CD4-positive, alpha-beta T cell treated with Interleukin-17A for 1 hour (primary cell): ENCODE data around the gene SLC9A3.

ENCODE experiments used
- DNase-seq: peaks from one replicate; pipeline ENCODE4 v3.0.0-alpha.2; 2020

SLC9A3 gene

DNA sequence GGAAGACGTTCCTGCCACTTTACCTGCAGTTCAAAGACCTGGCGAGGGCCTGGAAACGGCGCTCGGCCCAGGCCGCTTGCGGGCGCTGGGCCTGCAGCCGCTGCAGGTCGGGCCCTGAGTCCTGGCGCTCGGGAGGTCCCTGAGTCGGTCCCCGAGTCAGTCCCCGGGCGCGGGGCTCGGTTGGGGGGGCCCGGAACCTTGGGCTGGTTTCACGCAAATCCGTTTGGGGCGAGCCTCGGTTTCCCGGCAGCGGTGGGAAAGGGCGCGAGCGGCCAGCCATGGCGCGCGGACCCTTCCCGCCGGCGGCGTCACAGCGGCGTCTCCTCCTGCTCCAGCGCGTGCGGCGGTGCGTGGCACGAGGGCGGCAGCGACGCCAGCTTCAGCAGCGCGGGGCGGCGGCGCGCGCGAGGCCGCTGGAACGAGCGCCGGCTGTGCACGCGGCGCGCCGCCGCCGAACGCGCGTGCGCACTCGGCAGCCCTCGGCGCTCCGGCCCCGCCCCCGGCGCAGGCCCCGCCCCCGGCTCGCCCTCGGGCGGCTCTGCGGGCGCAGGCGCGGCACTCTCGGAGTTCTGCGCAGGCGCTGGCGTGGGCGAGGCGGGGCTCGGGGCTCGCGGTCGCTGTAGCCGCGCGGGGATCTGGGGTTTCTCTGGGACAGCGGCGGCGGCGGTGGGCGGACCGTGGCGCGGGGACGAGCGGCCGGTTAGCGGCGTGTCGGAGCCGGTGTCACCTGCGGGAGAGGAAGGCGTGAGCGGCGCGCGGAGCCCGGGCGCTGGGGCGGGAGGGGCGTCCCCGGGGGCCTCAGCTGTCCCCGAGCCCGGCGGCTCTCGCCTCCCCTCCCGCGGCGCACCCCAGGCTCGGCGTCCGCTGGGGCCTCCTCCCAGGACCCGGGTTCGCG is 51.3 kb downstream of the SLC9A3 start:
- DNase-seq = peak; percentile 87

DNA sequence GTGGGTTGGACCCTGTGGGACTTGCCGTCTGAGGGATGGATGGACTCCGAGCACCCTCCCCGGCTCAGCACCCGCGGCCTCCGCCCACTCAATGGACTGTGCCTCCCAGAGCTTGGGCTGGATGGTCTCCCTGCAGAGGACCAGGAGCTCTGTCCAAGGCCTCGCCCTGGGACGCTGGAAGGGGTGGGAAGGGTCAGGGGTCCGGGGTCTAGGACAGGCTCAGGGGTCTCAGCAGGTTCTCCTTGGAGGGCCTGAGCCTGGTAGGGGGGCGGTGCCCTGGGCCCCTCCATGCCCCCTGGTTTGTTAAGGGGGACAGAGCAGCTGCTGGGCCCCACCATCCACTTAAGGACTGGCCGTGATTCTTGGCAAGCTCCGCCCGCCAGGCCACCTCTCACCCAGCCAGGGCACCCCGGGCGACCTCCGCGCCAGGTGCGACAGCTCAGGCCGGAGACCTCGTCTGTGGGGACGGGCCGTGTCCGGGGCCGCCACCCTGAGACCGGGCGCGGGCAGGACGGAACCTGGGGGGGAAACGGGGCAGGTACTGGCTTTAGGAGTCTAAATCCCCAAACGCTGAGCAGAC is 52.1 kb downstream of the SLC9A3 start:
- DNase-seq = no peak

DNA sequence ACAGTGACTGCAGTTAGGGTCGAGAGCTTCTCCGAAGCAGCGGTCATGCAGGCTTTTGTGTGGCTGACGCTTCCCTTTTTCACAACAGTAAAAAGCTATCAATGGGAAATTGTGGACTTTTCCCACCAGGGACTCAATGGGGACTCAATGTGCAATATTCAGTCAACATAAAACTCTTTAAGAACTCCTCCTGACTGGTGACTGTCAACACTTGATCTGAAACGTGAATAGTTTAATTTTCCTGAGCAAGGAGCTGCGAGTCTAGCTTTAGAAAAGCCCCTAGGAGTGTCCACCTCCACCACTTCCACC is 52.5 kb downstream of the SLC9A3 start:
- DNase-seq = no peak

DNA sequence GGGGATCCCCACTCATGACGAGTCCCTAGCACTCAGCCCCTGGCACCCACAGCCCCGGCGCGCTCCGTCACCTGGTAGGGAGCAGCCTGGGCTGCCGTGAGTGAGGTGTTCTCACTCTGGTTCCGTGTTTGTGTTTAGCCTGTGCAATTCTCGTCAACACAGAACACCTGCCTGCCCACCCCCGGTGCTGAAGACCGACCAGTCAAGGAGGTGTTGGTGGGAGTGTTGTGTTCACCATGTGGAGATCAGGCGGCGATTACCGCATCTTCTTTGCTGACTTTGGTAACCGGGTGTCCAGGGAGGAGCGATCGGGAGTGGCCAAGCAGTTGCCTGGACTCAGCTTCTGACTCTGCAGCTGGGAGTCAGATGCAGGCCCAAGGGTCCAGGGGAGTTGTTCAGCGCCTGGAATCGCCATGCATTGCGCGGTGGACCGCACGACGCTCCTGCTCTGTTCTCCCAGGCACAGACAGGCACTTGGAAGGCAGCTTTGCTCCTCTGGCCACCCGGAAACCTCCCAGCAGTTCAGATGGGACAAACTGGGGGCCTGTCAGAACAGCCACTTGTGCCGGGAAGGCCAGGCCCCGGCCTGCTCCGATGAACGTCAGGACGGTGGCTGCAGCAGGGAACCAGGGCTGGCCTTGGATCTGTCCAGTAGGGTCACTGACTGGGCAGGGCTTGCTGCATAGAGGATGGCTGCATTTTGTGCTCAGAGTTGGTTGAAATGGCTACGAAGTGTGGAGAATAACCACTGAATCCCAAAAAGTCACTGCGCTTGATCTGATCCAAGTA is 53.1 kb downstream of the SLC9A3 start:
- no peak for DNase-seq

DNA sequence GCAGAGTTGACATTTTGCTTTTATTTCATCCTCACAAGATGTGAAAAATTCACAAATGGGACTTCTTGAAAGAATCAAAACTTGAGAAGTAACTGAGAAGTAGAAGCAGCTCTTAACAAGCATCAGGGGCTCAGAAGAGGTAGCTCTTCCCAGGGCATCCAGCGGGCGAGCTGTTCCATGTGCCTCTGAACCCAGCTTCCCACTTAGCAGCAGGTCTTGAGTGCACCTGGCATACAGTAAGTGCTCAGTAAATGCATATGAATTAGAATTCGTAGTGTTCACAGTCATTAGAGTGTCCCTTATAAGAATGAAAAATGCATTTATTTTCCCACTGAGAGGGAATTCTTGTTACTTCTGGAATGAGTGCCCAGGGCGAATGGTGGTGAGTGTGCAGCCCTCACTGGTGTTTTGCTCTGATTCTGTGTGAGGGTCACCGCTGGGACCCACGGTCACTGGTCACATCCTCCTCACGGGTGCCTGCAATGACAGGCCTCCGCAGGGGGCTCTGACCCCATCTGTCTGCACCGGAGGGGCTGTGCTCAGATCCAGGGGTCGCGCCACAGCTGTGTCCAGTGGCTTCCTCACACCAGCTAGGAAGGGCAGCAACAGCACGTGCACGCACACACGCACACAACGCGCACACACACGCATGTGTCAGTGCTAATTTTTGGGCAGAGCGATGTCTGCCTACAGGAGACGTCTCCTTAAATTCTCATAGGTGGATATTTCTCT is 54.3 kb downstream of the SLC9A3 start:
- no peak for DNase-seq

DNA sequence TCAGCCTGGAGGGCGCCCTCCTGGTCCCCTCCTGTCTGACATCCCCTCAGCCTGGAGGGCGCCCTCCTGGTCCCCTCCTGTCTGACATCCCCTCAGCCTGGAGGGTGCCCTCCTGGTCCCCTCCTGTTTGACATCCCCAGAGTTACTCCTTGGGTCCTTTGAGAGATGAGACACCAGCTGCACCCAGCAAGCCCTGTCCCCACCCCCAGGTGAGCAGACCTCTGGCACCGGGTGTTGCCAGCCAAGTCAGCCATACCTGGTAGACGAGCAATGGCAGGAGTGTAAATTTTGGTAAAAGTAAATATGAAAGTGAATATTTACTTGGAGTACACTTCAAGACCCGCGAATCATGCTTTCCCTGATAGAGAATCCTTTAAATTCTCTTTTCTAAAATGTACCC is 55.8 kb downstream of the SLC9A3 start:
- DNase-seq = no peak

DNA sequence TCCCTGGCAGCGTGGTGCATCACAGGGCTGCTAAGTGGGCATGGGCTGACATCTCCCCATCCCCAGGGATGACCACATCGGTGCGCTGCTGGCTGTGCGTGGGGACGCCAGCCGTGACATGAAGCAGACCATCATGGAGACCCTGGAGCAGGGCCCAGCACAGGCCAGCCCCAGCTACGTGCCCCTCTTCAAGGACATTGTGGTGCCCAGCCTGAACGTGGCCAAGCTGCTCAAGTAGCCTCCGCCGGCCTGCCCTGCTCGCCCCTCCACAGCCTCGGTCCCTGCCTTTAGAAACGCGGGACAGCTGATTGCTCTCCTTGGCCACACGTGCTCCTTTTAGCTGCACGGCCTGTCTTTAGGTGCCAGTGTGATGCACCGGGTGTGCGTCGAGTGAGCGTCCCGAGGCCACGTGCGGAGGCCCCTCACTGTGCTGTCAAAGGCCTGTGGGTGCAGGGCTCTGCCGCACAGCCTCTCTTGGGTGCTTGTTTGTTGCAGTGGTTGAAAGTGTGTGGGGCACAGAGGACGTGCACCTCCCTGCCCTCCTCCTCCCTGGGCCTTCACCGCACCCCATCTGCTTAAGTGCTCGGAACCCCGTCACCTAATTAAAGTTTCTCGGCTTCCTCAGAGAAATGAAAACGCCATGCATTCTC is 57.5 kb downstream of the SLC9A3 start:
- DNase-seq = no peak

DNA sequence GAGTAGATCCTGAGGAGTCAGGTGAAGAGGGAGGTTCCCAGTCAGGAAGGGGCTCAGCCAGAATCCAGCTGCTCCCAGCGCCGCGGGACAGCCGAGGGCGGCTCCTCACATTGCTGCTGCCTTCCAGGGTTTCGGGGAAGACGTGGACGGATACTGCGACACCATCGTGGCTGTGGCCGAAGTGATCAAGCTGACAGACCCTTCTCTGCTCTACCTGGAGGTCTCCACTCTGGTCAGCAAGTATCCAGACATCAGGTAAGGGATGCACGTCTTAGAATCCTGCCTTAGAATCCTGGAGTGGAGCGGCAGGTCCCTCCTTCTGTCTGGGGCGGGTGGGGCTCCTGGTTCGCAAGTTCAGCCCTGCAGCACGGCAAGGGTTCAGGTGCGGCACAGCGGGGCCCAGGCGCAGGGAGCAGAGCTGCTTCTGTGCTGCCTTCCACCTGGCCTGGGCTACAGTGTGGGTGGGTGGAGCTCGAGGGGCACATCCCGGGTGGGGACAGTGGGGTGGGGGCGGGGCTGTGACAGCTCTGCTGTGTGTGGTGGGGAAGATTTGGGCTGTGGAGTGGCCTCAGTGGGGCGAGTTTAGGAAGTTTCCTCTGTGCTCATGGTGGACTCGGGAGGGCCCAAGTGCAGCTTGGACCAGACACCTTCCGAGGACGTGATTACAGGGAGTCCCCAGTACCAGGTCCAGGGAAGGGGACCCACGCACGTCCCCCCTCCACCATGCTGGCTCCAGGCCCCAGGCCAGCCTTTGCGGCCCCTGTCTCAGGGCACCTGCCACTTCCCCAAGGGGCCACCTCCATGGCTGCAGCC is 58.5 kb downstream of the SLC9A3 start:
- no peak for DNase-seq

DNA sequence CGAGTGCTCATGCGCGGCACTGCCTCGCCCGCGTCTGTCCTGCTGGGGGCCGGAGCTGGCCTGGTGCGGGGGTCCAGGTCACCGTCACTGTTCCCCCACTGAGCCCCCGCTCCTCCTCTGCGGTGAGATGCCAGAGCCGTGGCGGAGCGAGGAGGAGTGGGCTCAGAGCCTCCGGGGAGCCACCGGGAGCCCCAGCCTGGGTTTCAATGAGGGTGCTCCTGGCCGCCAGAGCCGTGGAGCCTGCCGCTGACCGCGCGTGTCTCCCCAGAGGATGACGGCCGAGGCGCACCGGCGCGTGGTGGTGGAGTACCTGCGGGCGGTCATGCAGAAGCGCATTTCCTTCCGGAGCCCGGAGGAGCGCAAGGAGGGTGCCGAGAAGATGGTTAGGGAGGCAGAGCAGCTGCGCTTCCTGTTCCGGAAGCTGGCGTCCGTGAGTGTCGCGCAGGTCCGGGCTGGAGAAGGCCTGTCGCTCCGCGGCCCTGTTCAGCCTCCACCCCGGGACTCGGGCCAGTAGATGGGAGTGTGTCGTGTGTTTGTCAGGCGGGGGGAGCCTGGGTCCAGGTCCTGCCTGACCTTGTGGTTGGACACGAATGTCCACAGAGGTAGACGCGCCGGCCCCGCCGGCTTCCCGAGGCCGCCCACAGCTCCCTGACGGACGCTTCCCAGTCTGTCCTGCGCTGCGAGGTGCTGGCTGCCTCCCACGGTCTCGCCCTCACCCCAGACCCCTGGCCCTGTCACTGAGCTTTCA is 59.2 kb downstream of the SLC9A3 start:
- DNase-seq = no peak

DNA sequence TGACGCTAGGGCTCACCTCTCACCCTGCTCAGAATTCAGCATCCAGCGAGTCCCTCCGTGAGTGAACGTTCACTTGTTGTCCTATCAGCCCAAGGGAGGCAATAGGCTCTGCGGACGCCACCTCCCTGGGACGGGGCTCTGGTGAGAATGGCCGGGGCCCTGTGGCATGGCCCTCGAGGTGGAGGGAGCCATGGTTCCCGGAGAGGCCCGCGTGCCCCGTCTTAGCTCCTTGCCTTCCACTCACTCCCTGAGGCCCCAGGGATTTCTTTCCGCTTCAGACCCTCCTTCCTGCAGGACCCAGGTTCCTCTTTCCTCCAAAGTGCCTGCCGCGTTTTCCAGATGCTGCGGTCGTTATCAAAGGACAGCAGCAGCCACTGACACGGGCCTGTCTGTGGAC is 59.8 kb downstream of the SLC9A3 start:
- no peak for DNase-seq

DNA sequence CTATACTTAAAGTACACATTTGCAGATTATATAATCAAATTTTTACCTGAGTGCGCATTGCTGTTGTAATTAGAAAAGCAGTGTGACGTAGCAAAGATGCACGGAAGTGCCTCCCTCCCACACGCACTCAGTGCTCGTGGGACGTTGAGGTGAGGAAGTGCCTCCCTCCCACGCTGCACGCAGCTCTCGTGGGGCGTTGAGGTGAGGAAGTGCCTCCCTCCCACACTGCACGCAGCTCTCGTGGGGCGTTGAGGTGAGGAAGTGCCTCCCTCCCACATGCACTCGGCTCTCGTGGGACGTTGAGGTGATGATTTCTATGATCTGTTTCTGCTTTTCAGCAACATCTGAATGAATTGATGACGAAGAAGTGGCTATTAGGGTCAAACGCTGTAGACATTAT is 60.3 kb downstream of the SLC9A3 start:
- DNase-seq = peak; percentile 76

DNA sequence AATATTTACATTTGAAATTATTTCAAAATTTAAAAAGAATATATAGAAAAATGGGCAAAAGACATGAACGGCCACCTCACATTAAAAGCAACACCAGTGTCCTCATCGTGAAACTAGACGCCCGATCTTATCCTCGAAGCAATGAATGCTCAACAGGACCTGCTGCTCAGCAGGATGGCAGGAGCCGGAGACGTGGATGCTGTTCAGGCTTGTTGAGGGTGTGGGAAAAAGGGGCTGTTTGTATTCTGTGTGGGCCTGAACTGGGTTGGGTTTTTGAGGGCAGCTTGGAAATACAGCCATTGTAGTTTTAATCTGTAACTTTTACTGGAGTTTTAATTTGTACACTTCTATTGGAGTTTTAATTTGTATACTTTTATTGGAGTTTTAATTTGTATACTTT is 60.9 kb downstream of the SLC9A3 start:
- DNase-seq = no peak

DNA sequence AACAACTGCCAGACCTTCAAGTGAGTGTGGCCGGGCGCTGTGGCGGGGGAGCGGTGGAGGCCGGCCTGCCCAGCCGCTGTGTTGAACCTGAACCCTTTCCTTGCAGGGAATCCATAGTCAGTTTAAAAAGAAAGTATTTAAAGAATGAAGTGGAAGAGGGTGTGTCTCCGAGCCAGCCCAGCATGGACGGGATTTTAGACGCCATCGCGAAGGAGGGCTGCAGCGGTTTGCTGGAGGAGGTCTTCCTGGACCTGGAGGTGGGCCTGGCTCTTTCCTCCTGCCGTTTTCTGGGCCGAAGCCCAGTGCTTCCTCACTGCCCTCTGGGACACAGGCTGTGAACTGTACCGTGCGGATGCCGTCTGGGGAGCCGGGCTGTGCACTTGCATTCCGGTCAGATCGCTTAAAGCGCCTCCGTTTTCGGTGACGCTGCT is 62.2 kb downstream of the SLC9A3 start:
- no peak for DNase-seq

DNA sequence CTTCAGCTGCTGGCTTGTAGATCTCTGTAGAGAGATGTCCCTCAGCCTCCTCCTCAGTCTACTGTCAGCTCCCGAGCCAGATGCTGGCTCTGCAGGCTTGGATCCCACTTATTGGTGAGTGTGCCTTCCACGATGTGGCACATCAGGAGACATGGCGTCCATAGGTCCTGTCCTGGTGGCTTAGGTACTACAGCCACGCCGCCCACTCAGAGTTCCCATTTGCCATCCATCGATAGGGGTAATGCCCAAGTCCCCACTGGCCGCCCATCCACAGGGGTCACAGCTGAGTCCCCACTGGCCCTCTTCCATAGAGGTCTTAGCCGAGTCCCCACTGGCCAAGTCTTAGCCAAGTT is 64.0 kb downstream of the SLC9A3 start:
- no peak for DNase-seq

DNA sequence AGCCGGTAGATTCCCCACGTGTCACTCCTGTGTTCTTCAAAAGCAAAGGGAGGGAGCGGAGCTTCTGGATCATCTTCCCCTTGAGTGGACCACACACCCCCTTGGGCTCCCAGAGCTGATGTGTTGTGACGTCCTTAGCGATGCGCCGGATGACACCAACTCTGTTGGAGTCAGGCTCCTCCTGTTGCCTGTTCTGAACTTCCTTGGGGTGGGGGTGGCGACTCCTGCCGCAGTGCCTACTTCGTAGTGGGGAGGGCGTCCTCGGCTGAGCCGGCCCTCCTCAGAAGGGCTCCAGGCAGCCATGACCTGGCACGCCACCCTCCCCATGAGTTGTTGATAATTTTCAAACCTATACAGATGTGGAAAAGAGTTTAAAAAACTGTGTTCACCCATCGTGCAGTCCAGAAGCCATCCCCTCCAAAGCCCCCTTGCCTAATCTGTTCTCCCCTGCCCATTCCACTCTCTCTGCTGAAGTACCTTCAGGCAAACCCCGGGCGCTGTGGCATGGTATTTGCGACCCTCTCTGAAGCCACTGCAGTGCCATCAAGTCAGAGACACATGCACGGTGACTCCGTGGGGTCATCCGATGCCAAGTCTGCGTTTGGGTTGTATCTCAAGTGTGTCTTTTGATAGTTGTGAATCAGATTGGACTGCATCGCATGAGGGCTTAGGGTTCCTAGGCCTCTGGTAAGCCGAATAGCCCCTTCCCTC is 64.5 kb downstream of the SLC9A3 start:
- no peak for DNase-seq

DNA sequence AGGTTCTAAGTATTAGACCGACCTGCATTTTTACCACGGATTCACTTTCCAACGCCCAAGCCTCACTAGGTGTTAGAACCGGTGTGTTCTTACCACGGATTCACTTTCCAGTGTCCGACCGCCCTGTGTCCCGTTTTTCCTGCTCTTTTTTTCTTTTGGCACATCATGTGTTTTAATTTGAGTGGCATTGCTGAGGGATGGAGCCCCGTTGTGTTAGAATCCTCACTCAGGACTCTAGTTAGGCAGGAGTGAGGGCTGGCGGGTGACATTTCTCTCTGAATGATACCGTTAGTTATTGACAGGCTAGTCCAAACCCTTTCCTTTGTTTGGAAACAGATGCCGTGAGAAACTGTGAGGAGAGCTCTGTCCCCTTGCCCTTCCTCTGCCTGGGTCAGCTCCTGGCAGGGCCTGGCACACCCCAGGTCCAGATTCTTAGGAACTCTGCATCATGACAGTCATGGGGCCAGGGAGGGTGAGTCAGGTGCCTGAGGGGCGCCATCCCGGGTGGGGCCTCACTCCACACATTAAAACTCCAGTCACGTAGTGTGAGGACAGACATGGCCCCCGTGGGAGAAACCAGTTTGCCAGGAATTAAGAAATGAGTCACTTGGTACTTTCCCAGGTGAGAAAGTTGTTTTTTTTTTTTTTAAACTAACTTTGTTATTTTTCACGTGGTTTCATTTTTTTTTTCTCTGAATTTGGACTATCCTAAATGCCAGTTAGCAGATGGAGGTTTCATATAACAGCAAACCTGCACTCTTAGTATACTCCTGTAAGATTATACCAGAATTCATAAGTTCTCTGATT is 65.5 kb downstream of the SLC9A3 start:
- DNase-seq = no peak

DNA sequence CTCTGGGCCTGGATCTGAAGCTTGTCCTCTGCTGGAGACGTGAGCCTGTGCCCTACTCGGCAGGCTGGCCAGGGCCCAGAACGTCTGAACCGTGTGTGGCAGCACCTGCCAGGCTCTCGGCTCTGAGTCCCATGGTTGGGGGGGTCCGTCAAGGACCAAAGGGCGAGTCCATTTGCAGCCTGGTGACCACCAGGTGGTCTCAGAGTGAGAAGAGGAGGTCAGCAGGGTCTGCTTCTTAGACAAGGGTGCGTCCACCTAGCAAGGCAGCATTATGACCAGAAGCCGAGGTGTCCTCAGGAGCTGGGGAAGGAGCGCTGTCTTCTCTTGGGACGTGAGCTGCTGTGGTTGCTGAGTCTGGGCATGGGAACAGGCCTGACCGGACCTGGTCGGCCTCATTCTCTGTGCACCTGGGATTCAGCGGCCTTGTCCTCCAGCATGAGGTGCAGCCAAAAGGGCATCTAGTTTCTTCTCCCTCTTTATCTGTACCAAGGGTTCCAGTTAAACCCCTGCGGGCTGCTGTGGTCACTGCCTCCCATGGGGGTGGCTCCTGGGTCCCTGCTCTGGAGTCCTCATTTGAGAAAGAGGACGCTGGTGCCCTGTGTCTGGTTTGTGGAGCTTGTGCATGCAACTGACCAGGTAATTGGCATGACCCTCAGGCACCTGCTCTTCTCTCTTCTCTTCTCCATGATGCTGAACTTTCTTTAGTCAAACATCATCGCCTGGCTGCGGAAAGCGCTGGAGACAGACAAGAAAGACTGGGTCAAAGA is 66.9 kb downstream of the SLC9A3 start:
- DNase-seq = no peak

DNA sequence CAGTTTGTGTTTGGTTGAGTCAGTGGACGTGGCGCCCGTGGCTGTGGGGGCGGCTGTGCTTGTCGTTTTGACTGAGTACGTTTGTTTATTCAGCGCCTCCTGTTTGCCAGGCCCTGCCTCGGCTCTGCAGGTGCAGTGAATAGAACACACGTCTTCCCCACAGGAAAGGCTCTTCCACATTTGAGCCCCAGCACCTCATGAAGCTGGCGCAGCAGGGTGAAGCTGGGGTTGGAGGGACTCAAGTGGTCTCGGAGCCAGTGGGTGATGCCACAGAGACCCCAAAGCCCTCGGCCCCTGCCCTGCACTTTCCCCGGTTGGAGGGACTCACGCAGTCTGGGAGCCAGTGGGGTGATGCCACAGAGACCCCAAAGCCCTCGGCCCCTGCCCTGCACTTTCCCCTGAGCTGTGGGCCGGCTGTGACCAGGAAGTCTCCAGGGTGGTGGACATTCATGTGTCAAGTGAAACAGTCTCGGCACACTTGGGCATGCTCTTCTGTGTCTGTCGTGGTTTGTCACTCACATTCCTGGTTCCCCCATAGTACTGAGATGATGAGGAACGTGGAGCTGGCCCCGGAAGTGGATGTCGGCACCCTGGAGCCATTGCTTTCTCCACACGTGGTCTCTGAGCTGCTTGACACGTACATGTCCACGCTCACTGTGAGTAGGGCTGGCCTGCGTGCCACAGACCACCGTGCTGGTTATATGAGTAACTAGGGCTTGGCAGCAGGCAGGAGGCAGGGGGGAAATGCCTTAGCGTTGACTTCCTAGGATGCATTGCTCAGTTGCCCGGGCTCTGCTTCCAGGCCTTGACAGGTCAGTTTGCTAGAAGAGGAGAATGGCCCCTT is 67.7 kb downstream of the SLC9A3 start:
- DNase-seq = no peak
